ENCODE data around the gene SBF2.
"Not testable (repeated sequence)": the region's sequence is repeated elsewhere in the genome, so short reads cannot be mapped to it uniquely, and the experiment has no call there.

Gene SBF2

DNA sequence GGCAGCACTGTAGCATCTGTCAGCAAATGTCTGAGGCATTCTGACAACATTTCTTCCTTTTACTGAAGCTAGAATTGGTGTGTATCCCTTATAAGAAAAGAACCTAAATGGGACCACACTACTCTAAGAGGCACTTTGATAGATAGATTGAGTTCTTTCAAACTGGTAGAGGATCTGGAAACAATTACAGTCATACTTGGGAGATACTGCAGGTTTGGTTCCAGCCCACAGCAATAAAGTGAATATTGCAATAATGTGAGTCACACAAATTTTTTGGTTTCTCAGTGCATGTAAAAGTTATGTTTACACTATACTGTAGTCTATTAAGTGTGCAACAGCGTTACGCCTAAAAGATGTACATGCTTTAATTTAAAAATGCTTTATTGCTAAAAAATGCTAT, 96.9 kb downstream of the SBF2 start:
- no peak for DNase-seq (ENCODE audit: low spot score)

DNA sequence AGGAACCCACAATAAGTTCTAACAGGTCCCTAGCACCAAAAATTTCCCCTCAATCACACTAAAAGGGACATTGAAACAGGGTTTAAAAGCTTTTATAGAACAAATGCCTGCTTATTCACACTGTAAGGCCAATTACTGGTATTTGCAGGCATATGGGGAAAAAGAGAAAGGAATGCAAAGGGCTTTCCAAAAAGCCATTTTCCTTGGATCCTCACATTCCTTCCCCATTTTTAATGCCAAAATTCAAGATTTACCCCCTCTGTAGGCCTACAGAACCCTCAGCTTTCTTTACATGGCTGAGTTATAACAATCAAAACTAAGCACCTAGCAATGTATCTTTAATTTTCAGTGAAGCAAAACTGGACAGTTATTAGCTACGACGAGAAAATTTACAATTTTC, 102.0 kb downstream of the SBF2 start:
- DNase-seq (ENCODE audit: low spot score), result no peak

DNA sequence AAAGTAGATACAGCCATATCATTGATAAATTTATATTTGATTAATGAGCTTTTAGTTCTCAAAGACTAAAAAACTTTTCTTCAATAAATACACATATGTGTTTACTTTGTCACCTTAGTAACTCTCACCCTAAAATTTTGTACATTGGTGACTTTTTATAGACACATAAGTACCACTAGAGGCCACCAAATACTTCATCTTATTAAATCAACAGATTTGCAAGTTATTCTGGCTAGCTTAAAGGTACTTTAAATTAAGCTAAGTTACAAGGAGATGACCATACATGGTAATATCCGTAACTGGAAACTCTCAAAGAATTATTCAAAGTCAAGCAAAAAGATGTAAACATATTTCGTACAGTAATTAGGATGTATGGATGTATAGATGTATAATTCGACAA, 112.2 kb downstream of the SBF2 start:
- DNase-seq (ENCODE audit: low spot score), result no peak

DNA sequence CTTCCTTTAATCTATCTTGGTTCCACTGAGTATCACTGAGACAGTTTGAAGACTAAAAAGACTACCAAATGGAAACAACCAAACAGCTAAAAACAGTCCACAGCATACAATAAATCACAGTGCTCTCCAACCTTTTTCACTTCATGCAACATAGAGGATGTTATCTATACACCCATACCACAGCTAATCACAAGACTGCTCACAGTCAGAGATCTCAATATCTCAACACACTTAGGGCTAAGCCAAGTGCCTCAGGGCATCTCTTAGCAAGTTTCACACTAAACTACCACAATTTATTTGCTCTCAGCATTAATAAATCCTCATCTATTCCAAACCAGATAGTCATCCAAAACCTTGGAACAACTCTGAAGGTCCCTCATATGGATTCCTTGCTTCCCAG, 129.4 kb downstream of the SBF2 start:
- no peak for DNase-seq (ENCODE audit: low spot score)

DNA sequence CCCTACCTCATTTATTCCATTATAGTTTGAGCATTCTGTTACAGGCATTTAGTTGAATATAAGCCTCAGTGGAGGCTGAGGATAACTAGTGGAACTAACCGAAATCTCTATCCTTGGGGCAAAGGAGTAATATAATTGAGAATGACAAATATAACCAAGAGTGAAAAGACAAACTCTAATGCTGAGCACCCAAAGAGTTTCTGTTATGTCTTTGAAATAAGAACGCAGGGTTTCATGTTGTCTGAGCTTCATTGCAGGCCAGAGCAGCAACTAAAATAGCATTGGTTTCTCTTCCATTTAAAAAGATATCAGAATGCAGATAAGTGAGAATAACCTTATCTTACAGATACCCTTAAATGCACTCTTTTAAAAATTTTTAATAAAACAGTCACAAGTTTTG, 131.8 kb downstream of the SBF2 start:
- no peak for DNase-seq (ENCODE audit: low spot score)

DNA sequence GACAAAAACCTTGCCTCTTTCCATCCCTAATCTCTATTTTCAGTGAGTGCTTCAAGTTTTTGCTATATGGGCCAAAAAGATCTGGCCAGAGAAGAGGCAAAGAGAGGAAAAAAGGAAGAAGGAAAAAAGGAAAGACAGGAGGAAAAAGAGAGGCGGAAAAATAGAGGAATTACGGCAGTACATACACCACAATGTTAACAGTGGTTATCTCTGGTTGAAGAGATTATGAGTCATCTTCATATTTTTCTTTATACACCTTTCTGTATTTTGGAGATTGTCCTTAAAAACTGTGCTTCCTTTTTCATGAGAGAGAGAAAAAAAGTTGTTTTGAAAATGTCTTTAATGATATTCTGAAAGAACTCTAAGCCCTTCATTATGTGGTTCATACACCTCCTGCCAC, 133.7 kb downstream of the SBF2 start:
- DNase-seq (ENCODE audit: low spot score), result no peak

DNA sequence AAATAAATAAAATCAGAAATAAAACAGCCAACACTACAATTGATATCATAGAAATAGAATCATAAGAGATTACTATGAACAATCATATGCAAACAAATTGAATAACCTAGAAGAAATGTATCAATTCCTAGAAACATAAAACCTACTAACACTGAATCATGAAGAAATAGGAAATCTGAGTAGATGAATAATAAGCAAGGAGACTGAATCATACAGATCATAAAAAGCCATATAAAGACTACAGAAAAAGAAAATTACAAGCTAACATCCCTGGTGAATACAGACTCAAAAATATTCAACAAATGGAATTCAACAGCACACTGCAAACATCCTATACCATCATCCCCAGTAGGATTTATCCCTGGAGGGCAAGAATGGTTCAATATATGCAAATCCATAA, 135.6 kb downstream of the SBF2 start:
- DNase-seq (ENCODE audit: low spot score), result no peak

DNA sequence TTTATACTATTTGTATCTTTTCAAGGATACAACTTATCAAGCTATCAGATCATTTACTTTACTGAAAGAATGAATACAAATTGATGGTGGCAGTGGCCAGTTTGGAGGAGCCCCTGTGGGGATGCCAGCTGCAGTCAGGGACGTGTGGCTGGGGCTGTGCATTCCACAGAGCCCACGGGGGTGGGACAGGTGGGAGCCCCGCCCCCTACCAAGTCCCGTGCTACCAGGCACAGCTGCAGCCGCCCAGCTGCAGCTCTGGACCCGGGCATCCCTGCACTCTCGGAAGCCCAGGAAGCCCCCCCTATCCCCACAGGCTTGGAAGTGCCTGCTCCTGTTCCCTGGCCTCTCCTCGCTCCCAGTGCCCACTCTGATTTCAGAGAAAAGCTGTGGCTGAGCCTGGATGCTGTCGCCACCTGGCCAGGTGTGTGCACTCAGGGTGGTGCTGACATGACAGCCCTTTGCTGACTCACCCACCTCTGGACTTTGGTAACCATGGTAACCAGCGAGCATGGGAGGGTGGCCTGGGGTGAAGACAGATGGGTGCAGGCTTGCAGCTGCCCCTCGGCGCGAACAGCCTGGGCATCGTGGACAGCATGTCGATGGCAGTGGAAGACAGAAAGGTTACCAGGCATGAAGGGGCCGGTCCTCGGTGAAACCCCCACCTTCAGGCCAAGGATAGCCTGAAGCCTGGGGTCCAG, 138.1 kb downstream of the SBF2 start:
- no peak for DNase-seq (ENCODE audit: low spot score)

DNA sequence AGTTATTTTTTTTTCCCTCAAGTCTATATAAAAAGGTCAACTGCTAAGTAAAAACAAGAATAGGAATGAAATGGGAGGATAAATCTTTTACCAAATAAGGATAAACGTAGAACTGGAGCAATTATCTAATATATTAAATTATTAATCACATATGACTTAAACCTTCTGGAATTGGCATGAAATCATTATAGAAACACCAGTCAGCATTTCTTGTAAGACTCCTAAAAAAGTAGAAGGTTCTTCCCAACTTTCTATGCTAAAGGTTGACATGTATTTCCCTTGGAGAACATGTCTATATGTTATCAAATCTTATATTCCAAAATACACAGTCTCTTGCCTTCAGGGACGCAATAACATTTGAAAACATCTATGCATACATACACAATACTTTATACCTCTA, 143.2 kb downstream of the SBF2 start:
- DNase-seq (ENCODE audit: low spot score), result no peak

DNA sequence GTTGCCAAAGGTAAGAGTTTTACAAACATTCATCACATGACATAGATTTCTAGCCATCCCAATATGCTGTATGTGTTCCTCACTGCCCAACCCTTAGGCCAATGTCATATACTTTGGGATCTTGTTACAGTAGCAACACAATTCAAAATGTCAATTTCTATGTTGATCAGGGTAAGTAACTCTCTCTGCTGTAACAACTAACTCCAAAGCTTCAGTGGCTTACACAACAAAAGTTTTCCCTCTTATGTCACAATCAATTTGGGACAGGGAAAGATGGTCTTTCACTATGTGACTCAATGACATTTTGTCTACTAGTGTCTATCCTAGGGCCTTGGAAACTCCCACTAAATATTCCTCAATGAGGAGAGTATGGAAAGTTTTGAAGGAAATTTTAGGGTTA, 144.5 kb downstream of the SBF2 start:
- DNase-seq (ENCODE audit: low spot score), result no peak

DNA sequence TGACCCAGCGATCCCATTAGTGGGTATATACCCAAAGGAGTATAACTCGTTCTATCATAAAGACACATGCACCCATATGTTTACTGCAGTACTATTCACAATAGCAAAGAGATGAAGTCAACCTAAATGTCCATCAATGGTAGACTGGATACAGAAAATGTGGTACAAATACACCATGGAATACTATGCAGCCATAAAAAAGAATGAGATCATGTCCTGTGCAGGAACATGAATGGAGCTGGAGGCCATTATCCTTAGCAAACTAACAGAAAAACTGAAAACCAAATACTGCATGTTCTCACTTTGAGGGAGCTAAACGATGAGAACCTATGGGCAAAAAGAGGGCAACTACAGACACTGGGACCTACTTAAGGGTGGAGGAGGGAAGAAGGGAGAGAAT, 146.8 kb downstream of the SBF2 start:
- DNase-seq (ENCODE audit: low spot score), result no peak

DNA sequence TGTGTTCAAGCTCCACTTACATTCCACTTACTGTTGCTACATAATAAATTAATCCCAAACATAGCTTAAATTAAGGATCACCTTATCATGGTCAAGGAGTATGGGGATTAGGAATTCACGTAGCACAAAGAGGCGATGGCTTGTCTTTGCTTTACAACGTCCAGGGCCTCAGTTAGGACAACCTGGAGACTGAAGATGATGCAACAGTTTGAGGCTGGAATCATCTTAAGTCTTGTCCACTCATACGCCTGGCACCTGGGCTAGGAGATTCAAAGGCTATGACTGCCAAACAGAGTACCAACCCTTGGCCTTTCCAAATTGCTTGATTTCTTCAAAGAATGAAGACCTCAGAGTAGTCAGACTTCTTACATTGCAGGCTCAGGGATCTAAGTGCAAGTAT, 149.1 kb downstream of the SBF2 start:
- DNase-seq (ENCODE audit: low spot score), result no peak

DNA sequence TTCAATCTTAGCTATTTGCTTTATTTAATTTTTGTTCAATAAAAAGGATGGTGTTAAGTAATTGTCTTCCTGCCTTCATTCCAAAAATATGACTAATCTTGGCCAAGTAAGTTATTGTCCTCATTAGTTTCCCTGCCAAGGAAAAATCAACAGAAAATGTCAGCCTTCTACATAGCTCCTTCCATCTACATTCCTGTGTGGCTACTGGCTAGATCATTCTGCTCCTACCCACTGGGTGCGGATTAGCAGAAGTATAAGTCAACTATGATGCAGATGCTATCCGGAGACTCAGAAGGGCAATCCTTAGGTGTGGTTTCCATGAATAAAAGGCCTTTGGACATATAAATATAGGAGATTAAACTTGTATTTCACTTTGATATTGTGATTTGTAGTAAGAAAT, 154.4 kb downstream of the SBF2 start:
- no peak for DNase-seq (ENCODE audit: low spot score)

DNA sequence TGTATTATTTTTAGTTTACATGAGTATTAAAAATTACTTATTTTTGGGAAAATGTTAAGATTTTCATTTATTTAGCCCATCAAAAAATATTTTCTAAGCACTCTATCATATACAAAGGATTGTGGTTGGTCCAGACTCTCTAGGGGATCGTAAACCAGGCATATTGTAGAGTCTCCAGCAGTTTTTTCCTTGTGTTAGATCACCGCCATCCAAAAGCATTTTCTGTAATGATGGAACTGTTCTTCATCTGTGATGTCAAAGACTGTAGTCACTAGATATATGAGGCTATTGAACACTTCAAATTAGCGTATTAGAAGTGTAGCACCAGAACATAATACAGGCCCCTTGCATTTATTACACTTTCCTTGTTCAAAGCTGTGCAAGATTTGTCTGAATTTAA, 154.9 kb downstream of the SBF2 start:
- DNase-seq (ENCODE audit: low spot score), result no peak

DNA sequence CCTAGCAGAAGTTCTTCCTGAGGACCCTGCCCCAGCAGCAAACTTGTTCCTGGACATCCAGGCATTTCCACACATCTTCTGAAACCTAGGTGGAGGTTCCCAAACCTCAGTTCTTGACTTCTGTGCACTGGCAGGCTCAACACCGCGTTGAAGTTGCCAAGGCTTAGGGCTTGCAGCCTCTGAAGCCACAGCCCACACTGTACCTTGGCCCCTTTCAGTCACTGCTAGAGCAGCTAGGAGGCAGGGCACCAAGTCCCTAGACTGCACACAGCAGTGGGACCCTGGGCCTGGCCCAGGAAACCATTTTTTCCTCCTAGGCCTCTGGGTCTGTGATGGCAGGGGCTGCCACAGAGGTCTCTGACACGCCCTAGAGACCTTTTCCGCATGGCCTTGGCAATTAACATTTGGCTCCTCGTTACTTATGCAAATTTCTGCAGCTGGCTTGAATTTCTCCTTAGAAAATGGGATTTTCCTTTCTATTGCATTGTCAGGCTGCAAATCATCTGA, 159.0 kb downstream of the SBF2 start:
- DNase-seq (ENCODE audit: low spot score), result no peak

DNA sequence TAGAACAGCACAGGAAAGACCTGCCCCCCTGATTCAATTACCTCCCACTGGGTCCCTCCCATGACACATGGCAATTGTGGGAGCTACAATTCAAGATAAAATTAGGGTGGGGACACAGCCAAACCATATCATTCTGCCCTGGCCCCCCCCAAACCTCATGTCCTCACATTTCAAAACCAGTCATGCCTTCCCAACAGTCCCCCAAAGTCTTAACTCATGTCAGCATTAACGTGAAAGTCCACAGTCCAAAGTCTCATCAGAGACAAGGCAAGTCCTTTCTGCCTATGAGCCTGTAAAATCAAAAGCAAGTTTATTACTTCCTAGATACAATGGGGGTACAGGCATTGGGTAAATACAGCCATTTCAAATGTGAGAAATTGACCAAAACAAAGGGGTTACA, 159.8 kb downstream of the SBF2 start:
- not testable (repeated sequence) for DNase-seq (ENCODE audit: low spot score)

DNA sequence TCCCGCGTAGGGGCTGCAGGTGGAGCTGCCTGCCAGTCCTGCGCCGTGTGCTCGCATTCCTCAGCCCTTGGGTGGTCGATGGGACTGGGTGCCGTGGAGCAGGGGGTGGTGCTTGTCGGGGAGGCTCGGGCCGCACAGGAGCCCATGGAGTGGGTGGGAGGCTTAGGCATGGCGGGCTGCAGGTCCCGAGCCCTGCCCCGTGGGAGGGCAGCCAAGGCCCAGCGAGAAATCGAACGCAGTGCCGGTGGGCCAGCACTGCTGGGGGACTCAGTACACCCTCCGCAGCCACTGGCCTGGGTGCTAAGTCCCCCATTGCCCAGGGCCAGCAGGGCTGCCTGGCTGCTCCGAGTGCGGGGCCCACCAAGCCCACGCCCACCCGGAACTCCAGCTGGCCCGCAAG, 160.8 kb downstream of the SBF2 start:
- DNase-seq (ENCODE audit: low spot score), result not testable (repeated sequence)

DNA sequence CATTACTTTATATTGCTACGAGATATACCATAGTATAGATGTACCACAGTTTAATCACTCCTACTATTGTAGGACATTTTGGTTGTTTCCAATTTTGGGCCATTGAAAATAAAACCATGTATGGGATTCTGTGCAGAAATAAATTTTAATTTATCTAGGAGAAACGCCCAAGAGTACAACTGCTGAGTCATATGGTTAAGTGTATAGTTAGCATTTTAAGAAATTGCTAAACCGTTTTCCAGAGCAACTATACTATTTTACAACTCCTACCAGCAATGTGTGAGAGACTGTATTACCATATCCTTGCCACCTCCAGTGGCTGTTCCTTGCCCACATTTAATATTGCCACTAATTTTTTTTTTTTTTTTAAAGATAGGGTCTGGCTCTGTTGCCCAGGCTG, 163.1 kb downstream of the SBF2 start:
- no peak for DNase-seq (ENCODE audit: low spot score)

DNA sequence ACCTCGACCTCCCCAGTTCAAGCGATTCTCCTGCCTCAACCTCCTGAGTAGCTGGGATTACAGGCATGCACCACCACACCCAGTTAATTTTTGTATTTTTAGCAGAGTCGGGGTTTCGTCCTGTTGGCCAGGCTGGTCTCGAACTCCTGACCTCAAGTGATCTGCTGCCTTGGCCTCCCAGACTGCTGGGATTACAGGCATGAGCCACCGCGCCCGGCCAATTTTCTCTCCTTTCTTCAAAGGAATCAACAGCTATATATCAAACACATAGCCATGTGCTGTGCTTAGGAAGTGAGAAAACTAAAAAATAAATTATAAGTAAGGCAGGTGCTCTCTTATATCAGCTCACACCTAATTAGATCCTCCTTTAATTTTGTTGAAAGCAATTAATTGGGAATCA, 164.8 kb downstream of the SBF2 start:
- DNase-seq (ENCODE audit: low spot score), result not testable (repeated sequence)

DNA sequence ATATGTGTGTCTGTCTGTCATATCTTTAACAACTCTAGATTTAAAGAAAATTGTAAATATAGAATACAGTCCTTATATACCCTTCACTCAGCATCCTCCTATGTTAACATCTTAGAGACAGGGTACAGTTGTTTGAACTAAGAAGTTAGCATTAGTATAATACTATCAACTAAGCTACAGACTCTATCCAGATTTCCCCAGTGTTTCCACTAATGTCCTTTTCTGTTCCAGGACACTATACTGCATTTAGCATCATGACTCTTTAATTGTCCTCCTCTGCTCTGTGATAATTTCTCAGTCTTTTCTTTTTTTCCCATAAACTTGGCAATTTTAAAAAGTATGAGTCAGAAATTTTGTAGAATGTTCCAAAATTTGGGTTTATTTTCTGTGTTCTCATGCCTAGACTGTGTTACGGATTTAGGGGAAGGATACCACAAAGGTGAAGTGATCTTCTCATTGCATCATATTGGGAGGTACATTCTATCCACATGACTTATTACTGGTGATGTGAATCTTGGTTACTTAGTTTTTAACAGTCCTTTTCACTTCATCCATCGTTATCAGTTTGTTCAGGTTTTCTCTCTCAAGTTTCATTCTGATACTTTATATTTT, 168.4 kb downstream of the SBF2 start:
- no peak for DNase-seq (ENCODE audit: low spot score)

DNA sequence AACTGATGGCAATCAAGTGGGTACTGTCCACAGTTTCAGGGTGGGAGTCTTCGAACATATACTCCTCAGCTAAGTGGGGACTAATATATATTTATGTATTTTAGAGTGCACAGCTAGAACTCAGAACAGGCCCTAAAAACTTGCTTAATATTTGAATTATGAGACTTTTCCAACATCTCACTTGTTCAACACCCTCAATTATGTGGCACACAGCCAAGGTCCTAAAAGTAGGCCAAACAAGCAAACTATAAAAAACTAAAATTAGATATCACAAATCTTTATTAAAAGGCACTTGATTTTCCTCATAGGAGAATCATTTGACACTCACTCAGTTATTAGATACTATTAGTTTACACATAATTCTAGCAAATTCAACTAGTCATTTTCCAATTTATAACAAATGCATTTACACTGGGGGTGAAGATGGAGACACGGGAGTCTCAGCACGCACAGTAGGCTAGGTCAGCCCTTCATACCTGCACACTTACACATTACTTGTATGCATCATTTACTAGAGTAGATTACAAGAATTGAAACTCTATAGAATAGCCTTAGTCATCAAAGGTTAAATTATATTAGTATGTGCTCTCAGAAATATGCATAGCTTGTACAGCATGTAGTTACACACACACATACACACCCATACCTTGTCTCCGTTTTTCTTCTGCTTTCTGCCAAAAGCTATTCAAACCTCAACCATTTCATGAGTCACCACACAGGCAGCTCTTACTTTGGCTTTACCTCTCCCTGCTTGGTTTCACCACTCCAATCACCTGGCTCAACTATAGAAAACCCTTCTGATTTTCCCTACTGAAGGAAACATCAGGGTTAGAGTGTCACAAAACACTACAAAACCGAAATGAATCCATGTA, 171.5 kb downstream of the SBF2 start:
- DNase-seq (ENCODE audit: low spot score), result no peak

DNA sequence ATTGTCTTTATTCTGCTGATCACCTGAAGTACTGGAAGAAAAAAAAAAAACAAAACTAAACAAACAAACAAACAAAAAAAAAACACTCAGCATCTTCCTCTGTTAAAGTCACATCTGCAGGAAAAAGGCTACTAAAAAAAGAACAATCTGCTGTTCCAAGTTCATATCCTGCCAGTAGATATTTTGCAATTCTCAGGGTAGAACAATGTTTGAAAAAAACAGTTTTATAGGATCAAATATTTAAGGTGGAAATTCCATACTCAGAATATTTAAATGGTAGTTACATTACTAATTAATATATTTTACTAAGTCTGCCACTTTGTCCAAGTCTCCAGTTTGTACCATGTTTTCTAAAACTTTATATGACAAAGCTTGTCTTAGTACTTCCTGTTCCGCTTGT, 175.2 kb downstream of the SBF2 start:
- no peak for DNase-seq (ENCODE audit: low spot score)

DNA sequence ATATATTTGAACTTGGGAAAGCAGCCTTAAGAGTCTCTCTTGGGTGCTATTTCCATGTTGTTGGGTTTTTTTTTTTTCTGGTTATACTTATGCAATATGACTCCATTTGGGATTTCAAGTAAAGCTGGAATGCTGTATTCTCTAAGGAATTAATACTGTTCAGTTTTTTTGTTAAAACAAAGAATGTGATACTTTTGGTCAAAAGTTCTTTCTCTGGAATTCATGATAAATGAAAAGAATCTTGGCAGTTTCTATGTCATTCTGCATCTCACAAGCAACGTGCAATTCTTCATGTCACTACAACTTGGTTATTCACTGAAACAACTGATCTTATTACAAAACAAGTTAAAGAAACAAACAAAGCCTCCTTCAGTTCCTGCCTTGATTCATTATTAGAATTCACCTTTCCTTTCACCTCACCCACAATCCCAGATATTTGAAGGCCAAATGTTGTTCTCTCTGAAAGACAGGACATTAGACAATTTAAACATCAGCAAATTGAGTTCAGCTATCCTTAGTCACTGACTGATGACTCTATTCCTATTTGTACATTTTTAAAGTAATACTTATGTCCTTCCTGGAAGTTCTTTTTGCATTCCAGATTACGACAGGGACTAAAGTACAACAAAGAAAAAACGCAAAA, 176.2 kb downstream of the SBF2 start:
- DNase-seq (ENCODE audit: low spot score), result no peak

Data from putamen (tissue), 1 donor.